ENCODE measurements around the gene NXPH3.

Gene NXPH3

DNA sequence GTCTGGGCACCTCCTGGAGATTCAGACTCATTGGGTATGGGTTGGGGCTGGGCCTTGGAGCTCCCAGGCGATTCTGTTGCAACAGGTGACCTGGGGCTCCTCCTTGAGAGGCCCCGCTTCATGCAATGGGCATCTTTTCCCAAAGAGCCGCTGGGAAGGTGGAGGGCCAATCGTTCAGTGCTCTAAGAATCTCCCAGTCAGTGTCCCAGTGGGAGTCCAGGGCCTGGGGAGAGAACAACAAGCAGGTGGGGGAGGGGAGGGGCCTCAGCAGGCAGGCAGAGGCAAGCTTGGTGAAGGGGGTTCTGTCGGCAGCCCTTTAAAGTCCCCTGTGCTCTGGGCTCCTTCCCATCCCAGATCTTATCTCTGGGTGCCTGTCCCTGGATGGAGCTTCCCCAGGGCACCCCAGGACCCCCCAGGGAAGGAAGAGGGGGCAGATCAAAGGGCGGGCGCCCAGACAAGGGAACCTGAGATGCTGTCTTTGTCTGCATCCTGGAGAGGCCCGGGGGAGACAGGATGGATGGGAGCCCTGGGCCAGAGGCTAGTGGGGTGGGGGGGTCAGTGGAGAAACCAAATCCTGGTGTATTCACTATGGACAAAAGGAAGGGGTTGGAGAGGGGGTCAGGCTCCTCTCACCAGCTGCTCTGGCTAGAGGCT lies 30.5 kb upstream of the NXPH3 start:
- no peak overlapping the region for H3K4me3 ChIP-seq (ENCODE audit: low read depth, low read length)
- TF ChIP-seq, protein P1, sequence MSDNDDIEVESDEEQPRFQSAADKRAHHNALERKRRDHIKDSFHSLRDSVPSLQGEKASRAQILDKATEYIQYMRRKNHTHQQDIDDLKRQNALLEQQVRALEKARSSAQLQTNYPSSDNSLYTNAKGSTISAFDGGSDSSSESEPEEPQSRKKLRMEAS (IDR thresholded peaks at IDR 0.05; ENCODE audit: low read depth, low read length) = no peak
- TF ChIP-seq, protein P2, sequence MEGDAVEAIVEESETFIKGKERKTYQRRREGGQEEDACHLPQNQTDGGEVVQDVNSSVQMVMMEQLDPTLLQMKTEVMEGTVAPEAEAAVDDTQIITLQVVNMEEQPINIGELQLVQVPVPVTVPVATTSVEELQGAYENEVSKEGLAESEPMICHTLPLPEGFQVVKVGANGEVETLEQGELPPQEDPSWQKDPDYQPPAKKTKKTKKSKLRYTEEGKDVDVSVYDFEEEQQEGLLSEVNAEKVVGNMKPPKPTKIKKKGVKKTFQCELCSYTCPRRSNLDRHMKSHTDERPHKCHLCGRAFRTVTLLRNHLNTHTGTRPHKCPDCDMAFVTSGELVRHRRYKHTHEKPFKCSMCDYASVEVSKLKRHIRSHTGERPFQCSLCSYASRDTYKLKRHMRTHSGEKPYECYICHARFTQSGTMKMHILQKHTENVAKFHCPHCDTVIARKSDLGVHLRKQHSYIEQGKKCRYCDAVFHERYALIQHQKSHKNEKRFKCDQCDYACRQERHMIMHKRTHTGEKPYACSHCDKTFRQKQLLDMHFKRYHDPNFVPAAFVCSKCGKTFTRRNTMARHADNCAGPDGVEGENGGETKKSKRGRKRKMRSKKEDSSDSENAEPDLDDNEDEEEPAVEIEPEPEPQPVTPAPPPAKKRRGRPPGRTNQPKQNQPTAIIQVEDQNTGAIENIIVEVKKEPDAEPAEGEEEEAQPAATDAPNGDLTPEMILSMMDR (IDR thresholded peaks at IDR 0.05; ENCODE audit: low read depth, low read length) = no peak
- TF ChIP-seq MYC (IDR thresholded peaks at IDR 0.05; ENCODE audit: low read depth, low read length) = no peak
- no peak for TF ChIP-seq POLR2A (IDR thresholded peaks at IDR 0.05; ENCODE audit: extremely low read depth, insufficient read length)
- DNase-seq (ENCODE audit: low read depth) = no peak

DNA sequence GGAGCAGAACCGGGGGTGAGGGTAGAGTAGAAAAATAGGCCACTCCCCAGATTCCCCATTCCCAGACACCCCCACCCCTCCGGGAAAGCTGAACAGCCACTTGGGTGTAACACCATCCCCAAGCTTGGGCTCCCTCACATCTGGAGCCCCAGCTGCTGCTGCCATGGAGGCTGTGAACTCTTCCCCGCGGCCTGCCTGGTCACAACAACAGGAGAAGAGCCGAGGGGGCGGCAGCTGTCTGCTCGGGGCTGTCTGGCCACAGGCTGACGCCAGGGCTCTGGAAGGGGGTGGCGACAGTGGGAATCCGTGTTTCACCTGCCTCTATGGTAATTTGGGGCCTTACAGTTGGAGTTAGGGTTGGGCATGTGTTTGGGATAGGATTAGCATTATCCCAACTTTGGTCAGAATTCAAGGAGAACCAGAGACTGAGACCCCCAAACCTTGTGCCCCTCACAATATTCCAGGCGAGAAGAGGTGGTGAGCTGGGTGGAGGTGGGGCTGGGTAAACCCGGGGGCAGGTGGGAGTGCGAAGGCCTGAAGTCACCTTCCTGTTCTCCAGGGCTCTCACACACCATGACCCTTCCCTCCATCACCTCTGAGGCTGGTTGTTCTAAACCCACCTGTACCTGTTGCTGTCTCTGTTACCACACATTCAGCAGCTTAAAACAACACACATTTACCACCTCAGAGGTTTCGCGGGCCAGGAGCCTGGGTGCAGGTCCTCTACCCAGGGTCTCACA lies 29.7 kb upstream of the NXPH3 start:
- H3K4me3 ChIP-seq (ENCODE audit: low read depth, low read length) = no peak overlapping the region
- TF ChIP-seq, protein P2 (IDR thresholded peaks at IDR 0.05; ENCODE audit: low read depth, low read length) = no peak
- TF ChIP-seq, protein P1 (IDR thresholded peaks at IDR 0.05; ENCODE audit: low read depth, low read length) = no peak
- no peak for TF ChIP-seq MYC (IDR thresholded peaks at IDR 0.05; ENCODE audit: low read depth, low read length)
- TF ChIP-seq POLR2A (IDR thresholded peaks at IDR 0.05; ENCODE audit: extremely low read depth, insufficient read length) = no peak
- no peak for DNase-seq (ENCODE audit: low read depth)

DNA sequence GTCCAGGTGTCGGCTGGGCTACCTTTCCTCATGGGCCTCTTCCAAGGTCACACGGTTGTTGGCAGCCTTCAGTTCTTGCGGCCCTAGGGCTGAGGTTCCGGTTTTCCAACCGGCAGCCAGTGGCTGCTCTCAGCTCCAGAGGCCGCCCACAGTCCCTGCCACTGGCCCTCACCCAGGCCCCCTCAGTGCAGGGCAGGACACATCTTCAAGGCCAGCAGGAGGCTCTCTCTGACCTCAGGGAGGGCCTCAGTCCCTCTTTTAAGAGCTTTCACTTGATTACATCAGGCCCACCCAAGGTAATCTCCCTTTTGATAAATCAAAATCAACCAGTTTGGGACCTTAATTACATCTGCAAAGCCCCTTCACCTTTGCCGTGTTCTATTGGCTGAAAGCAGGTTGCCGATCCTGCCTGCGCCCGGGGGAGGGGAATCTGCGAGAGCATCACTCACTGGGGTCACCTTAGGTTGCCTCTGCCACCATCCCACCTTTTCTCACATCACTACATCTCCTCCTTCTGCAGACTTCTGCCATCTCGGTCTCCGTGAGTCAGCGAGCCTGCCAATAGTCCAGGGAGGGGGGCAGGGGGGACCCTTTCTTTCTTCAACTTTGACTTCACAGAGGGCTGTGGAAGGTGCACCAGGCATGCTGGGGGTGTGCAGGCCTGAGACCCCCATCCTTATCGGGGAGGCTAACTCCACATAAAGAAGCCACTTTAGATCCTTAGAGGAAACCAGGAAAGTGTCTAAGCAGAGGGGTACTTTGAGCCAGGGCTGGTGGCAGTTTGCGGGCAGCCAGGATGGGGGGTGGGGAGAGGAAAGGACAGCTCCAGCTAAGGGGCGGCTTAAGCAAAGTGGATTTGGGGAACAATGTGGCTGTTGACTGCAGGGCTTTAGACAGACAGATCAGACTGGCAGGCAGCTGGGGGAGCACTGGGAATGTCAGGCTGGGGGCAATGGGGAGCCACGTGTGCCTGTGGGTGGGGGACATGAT lies 28.8 kb upstream of the NXPH3 start:
- H3K4me3 ChIP-seq (ENCODE audit: low read depth, low read length) = no peak overlapping the region
- TF ChIP-seq MYC (IDR thresholded peaks at IDR 0.05; ENCODE audit: low read depth, low read length) (no peak), POLR2A (IDR thresholded peaks at IDR 0.05; ENCODE audit: extremely low read depth, insufficient read length) (no peak)
- TF ChIP-seq, protein P1 (IDR thresholded peaks at IDR 0.05; ENCODE audit: low read depth, low read length) = no peak
- TF ChIP-seq, protein P2 (IDR thresholded peaks at IDR 0.05; ENCODE audit: low read depth, low read length) = no peak
- no peak for DNase-seq (ENCODE audit: low read depth)

DNA sequence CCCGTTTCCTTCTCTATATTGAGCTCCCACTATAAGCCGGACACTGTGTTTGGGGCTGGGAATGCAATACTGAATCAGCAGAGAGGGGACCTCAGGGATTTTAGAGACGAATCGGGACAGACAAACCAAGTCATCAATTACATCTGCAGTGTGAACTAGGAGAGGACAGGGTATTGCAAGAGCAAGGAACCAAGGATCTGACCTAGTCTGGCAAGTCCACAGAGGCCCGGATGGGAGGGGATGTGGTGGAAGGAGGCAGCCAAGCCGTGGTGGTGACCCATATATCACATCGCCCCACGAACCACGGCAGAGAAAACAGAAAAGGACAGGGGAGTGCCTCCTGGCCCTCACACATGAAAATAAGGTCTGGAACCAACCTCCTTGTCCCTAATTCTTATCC lies 28.1 kb upstream of the NXPH3 start:
- TF ChIP-seq POLR2A (IDR thresholded peaks at IDR 0.05; ENCODE audit: extremely low read depth, insufficient read length) (no peak), MYC (IDR thresholded peaks at IDR 0.05; ENCODE audit: low read depth, low read length) (no peak)
- TF ChIP-seq, protein P1 (IDR thresholded peaks at IDR 0.05; ENCODE audit: low read depth, low read length) = no peak
- TF ChIP-seq, protein P2 (IDR thresholded peaks at IDR 0.05; ENCODE audit: low read depth, low read length) = no peak
- H3K4me3 ChIP-seq (ENCODE audit: low read depth, low read length) = no peak overlapping the region
- no peak for DNase-seq (ENCODE audit: low read depth)

DNA sequence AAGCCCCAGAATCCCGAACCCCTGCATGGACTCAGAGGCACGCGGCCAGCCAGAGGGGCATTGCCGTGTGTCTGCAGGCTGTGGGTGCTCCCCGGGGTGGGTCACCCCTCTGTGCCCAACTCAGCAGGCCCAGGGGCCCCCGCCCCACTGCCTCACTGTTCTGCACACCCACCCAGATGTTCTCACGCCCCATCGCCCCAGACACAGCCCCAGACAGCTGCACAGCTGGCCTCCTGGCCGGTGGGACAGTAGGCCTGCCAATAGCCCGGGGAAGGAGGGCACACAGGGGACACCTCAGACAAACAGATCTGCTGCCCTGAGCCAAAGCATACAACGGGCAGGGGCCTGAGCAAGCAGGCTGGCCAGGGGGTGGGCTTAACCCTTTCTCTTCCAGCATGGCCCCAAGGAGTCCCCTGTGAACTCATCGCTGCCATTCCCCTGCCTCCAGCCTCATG lies 27.6 kb upstream of the NXPH3 start:
- TF ChIP-seq, protein P1 (IDR thresholded peaks at IDR 0.05; ENCODE audit: low read depth, low read length) = no peak
- no peak for TF ChIP-seq MYC (IDR thresholded peaks at IDR 0.05; ENCODE audit: low read depth, low read length)
- TF ChIP-seq, protein P2 (IDR thresholded peaks at IDR 0.05; ENCODE audit: low read depth, low read length) = no peak
- TF ChIP-seq POLR2A (IDR thresholded peaks at IDR 0.05; ENCODE audit: extremely low read depth, insufficient read length) = no peak
- DNase-seq (ENCODE audit: low read depth) = no peak
- H3K4me3 ChIP-seq (ENCODE audit: low read depth, low read length) = no peak overlapping the region
